HepG2 (cell line): Measurements from ENCODE around the gene HELZ2. TPM values are rescaled to one million over a fixed set of nuclear protein-coding genes. Genes with fewer than 3 reads are reported as not detected.

Source experiments
- BRCA1 ChIP-seq: sonication (generic); formaldehyde crosslinking; IDR thresholded peaks from 2 replicates; pipeline ENCODE4 v1.4.0; 2020; ENCODE audit warnings: missing genetic modification reagents
- GATAD2A ChIP-seq: IDR thresholded peaks from 2 replicates; pipeline ENCODE4 v1.6.1; 2016
- HBP1 ChIP-seq: IDR thresholded peaks from 2 replicates; pipeline ENCODE4 v1.6.1; 2016; ENCODE audit warnings: low read depth, control low read depth
- HIC2 ChIP-seq: sonication (generic); formaldehyde crosslinking; IDR thresholded peaks from 2 replicates; pipeline ENCODE4 v1.9.0; 2022; ENCODE audit warnings: low read depth, missing genetic modification reagents
- MLXIP ChIP-seq: sonication (generic); formaldehyde crosslinking; IDR thresholded peaks from 2 replicates; pipeline ENCODE4 v1.9.0; 2021; ENCODE audit warnings: missing genetic modification reagents, borderline replicate concordance
- NFYB ChIP-seq: sonication (generic); formaldehyde crosslinking; IDR thresholded peaks from 2 replicates; pipeline ENCODE4 v1.4.0; 2020; ENCODE audit warnings: missing genetic modification reagents
- NR2F1 ChIP-seq, 2 experiments: fragments of 450-650 bp in 1 of 2; formaldehyde crosslinking in 1 of 2; IDR thresholded peaks; 2 replicates each; pipeline versions ENCODE4 v1.5.0 to v1.6.1; 2016 to 2020; ENCODE audit warnings: mild to moderate bottlenecking in 1 of 2, missing compliant biosample characterization in 1 of 2, missing genetic modification reagents in 1 of 2, moderate library complexity in 1 of 2
- RARG ChIP-seq: sonication (generic); formaldehyde crosslinking; IDR thresholded peaks from 2 replicates; pipeline ENCODE4 v1.4.0; 2020; ENCODE audit warnings: low read depth, mild to moderate bottlenecking, missing genetic modification reagents
- YY1 ChIP-seq: IDR thresholded peaks from 2 replicates; pipeline ENCODE4 v1.6.1; 2011; ENCODE audit warnings: low read length, low read depth, moderate library complexity, mild to moderate bottlenecking; ENCODE audit not compliant: insufficient read depth, insufficient replicate concordance
- ZNF660 ChIP-seq: sonication (generic); formaldehyde crosslinking; IDR thresholded peaks from 2 replicates; pipeline ENCODE4 v1.5.1; 2020; ENCODE audit warnings: mild to moderate bottlenecking, low read depth, missing genetic modification reagents, borderline replicate concordance
- ZNF710 ChIP-seq: sonication (generic); formaldehyde crosslinking; IDR thresholded peaks from 2 replicates; pipeline ENCODE4 v1.5.0; 2020; ENCODE audit warnings: mild to moderate bottlenecking, missing genetic modification reagents, borderline replicate concordance
- ZNF816 ChIP-seq: sonication (generic); formaldehyde crosslinking; IDR thresholded peaks from 2 replicates; pipeline ENCODE4 v1.8.0; 2022; ENCODE audit warnings: missing genetic modification reagents, mild to moderate bottlenecking, borderline replicate concordance
- ZSCAN21 ChIP-seq: sonication (generic); formaldehyde crosslinking; IDR thresholded peaks from 2 replicates; pipeline ENCODE4 v1.8.0; 2022; ENCODE audit warnings: mild to moderate bottlenecking, missing genetic modification reagents, moderate library complexity, borderline replicate concordance
- ZXDC ChIP-seq: sonication (generic); formaldehyde crosslinking; IDR thresholded peaks from 2 replicates; pipeline ENCODE4 v1.5.0; 2020; ENCODE audit warnings: mild to moderate bottlenecking, missing genetic modification reagents
- polyA plus RNA-seq, 8 experiments: library from polyadenylated mRNA; depleted of rRNA in 3 of 8; stranded (reverse) in 7 of 8; unstranded in 1 of 8; fragments of >200 nt; fragmentation: Illumina TruSeq in 4 of 8; extraction: Trizol in 4 of 8; gene quantifications; 2 replicates each; pipeline versions ENCODE4 v1.2.1 to v1.2.3, GENCODE V29; 2011 to 2016; ENCODE audit warnings: low read depth in 4 of 8, missing spikeins in 1 of 8, mixed read lengths in 1 of 8; ENCODE audit not compliant: insufficient read depth in 1 of 8
- total RNA-seq, 5 experiments: library from RNA; depleted of rRNA; stranded (reverse); fragments of >200 nt; fragmentation: Illumina TruSeq; extraction: Trizol; gene quantifications; 2 replicates each; pipeline ENCODE4 v1.2.3, GENCODE V29; 2016; ENCODE audit warnings: low read depth in 1 of 5

The HELZ2 gene
- total and polyA plus RNA-seq, 2 of the 13 experiments (the other 11 are each of a cell fraction or from before 2014, with no cell fraction given): 9.6 to 10.1 TPM

- no peak for TF ChIP-seq MLXIP (CRISPR knock-in tag)
- no peak for TF ChIP-seq HBP1
- TF ChIP-seq NR2F1 (CRISPR knock-in tag; IDR thresholded peaks at IDR 0.05): no peak
- no peak for TF ChIP-seq ZNF660
- no peak for TF ChIP-seq HIC2 (CRISPR knock-in tag)
- TF ChIP-seq BRCA1: no peak
- no peak for TF ChIP-seq RARG (CRISPR knock-in tag)
- no peak for TF ChIP-seq ZSCAN21 (CRISPR knock-in tag)
- no peak for TF ChIP-seq ZNF710 (CRISPR knock-in tag)
- no peak for TF ChIP-seq YY1
- no peak for TF ChIP-seq GATAD2A (CRISPR knock-in tag)
- TF ChIP-seq ZXDC (CRISPR knock-in tag): no peak
- no peak for TF ChIP-seq NFYB (CRISPR knock-in tag)
- TF ChIP-seq ZNF816: no peak
Measured at GRCh38 chr20:63602321-63602720, 28.3 kb upstream of the HELZ2 start (continued).
